Skin epidermis (tissue), 12 donors: ENCODE data around the gene CD93.

Source experiments
- H3K27ac ChIP-seq, 21 experiments: fragments of 200-600 bp; sonication (generic) in 11 of 21; one replicate each; pipeline ENCODE4 v1.5.0; 2020; ENCODE audit warnings: mild to moderate bottlenecking in 3 of 21, inconsistent platforms in 2 of 21, moderate library complexity in 2 of 21
- H3K4me3 ChIP-seq, 7 experiments: fragments of 200-600 bp; sonication (generic) in 2 of 7; one replicate each; pipeline ENCODE4 v1.5.0; 2020; ENCODE audit warnings: inconsistent platforms in 2 of 7, mild to moderate bottlenecking in 2 of 7, moderate library complexity in 1 of 7

CD93 gene

DNA sequence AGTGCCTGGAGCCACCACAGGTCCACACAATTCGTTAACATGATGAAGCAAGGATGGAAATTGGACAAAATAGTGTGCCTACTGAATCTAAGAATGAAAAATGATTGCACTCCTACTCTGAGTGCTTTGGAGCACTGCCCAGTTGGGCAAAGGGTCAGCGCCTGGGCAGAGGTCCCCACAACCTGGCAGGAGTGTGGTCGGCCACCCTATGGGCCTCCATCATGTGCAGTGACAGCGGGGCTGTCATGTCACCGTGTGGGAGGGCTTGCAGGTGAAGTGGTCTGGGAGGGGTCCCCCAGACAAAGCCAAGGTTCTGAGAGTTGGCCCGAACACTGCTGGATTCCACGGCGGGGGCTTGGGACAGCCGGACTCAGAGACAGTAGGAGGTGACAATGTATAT lies 36.2 kb upstream of the CD93 start:
- H3K4me3 ChIP-seq: no peak overlapping the region
- H3K27ac ChIP-seq: peak overlapping the region in 2 of 21 experiments; percentile 29 to 34

DNA sequence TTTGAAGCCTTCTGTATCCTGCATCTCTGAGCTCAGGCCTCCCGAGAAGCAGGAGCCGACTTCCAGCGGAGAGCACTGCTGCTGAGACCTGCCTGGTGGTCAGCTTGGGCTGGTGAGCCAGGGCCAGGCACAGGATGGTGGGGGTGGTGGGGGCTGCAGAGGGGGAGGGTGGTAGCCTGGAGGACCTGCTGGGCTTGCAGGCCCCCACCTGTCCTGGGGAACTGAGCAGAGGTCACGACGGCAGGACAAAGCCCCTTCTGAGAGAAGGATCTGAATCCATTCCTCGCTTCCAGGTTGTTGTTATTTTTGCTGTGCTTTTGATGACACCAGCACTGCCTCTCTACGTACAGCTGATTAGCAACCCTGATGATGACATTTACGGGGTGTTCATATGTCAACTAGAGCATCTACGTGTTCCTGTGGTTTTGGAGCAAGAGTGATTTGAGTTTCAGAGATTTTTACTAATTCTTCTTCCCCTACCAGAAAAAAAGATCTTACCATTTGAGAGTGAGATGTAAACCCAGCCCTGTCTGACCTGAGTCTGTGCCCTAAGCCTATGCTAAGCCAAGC lies 35.7 kb upstream of the CD93 start:
- no peak overlapping the region for H3K4me3 ChIP-seq
- peak overlapping the region in 2 of 21 experiments; percentile 29 to 34 for H3K27ac ChIP-seq

DNA sequence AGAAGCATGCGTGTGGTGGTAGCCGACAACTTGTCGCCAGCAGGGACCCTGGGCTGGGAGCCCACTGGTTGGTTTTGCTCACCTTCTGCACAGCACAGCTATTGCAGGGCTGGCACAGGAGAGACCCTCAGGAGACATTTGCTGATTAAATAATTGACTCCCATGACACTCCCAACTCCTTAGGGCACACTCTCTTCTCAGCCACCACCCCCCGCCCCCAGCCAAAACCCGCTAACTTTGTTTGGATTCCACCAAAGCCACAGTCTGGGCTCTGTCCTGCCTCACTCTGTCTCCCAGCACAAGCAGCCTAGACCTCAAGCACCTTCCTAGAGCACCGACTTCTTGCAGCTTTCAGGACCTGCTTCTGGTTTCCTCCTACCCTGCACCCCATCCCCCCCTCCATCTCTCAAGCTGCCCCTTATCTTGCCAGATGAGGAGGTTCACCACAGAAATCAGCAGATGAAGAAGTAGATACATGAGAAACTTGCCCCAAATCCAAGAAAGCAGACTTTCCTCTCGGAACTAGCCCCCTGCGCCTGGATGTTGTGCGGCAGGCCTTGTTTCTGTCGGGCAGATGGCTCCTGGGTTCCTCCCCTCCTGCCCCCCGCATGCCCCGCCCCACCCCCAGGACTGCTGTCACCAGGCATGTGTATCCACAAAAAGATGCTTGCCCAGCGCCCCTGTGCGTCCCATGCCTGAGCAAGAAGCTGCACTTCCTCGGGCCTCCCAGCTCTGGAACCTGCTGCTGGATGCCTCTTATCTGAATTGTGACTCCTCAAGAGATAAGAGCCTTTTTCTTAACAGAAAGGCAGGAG lies 35.0 kb upstream of the CD93 start:
- peak overlapping the region in 6 of 21 experiments; percentile 20 to 60 (median 39) for H3K27ac ChIP-seq
- H3K4me3 ChIP-seq: no peak overlapping the region

DNA sequence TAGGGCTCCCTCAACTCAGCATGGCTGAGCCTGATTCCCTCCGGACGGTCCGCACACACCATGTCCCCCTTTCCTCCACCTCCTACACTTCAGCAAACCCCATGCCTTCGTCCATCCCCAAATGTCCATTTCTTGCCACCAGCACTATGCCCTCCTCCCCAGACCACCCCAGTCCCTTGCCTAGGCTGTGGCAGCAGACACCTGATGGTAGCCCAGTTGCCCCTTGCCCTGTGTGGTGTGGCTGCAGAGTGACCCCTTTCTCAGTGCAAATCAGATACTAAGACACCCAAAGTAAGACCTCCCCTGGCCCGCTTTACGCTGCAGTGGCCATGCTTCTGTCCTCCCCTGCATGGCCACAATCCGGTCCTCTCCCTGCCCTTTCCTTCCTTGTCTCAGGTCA lies 34.1 kb upstream of the CD93 start:
- no peak overlapping the region for H3K4me3 ChIP-seq
- H3K27ac ChIP-seq: peak overlapping the region in 16 of 21 experiments; percentile 1 to 74 (median 52)

DNA sequence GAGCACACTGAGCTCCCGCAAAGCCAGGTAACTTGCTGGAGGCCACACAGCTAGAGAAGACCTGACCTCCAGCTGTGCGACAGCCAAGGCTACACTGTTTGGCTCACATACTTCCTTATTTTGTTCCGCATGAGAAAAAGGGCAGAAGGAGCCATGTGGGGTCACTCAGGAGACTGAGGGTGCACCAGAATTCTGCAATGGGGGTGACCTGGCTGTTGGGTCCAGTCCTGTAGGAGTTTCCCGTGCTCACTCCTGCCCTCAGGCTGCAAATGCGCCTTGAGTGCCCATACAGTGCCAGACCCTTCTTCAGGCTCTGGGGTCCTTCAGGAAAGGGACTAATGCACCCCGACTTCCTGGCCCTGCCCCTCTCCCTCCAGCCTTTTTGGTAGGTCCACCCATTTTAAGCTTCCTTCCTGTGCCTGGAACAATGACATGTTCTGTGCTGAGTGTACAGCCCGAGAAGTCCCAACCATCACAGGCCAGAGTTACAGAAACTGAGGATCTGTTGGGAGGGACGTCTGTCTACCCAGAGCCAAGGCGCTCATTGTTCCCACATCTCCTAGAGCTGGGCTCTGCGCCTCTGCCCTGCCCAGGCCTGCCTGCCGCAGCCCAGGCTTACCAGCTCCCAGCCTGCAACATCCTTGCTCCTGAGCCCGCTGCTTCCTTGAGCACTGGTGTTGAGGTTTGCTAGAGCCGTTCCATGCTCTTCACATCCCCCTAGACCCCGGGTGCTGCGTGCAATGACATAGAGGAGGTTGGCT lies 33.5 kb upstream of the CD93 start:
- Histone ChIP-seq H3K27ac (peak overlapping the region in 17 of 21 experiments; percentile 1 to 74 (median 53)), H3K4me3 (no peak overlapping the region)

DNA sequence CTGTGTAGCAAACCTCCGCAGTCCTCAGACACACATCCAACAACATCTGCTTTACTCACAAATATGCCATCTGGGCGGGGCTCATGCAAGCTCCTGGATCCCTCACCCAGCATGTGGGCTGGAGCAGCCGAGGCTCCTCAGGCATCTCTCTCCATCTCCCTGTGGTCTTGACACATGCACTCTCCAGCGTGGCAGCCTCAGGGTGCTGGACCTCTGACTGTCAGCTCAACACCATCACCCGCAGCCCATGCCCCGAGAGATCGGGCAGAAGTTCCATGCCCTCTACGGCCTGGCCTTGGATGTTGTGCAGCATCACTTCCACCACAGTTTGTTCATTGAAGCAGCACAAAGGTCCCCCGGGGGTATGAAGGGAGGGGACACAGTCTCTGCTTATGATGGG lies 32.6 kb upstream of the CD93 start:
- Histone ChIP-seq H3K27ac (peak overlapping the region in 6 of 21 experiments; percentile 6 to 80 (median 30)), H3K4me3 (no peak overlapping the region)

DNA sequence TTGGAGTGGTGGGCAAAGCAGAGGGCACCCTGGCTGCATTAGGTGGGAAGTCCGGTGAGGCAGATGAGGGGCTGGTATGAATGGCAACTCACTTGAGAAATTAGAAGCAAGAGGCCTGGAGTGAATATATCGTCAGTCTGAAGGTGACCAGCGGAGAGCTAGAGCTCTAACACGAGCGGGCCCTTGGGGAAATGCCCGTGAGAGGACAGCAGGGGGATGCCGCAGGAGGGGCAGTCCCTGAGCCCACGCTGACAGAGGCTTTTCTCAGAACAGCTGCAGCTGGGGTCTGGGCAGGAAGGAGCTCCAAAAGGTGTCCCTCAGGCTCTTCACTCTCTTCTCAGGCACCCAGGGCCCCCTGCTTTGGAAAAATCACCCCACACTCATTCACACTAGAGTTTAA lies 32.0 kb upstream of the CD93 start:
- no peak overlapping the region for H3K4me3 ChIP-seq

DNA sequence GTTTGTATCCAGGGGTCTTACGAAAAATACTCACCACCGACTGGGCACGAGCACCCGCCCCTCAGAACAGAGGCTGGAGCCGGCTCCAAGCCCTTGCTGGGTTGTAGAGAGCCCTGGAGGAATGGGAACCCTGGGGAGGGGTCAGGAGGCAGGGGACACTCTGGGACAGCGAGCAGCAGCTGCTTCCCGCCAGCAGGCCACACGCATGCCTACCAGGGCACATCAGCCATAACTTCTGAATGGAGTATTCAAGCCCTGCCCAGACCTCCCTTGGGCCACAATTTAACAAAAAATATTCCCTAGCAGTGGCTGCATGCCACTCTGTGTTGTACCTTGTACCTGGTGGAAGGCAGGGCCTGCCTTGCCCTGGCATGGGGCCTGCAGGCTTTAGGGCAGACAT lies 31.6 kb upstream of the CD93 start:
- no peak overlapping the region for H3K4me3 ChIP-seq
- peak overlapping the region in 9 of 21 experiments; percentile 11 to 80 (median 31) for H3K27ac ChIP-seq

More for the DNA sequence above, 32.0 kb upstream of the CD93 start:
- peak overlapping the region in 8 of 21 experiments; percentile 6 to 80 (median 19) for H3K27ac ChIP-seq

DNA sequence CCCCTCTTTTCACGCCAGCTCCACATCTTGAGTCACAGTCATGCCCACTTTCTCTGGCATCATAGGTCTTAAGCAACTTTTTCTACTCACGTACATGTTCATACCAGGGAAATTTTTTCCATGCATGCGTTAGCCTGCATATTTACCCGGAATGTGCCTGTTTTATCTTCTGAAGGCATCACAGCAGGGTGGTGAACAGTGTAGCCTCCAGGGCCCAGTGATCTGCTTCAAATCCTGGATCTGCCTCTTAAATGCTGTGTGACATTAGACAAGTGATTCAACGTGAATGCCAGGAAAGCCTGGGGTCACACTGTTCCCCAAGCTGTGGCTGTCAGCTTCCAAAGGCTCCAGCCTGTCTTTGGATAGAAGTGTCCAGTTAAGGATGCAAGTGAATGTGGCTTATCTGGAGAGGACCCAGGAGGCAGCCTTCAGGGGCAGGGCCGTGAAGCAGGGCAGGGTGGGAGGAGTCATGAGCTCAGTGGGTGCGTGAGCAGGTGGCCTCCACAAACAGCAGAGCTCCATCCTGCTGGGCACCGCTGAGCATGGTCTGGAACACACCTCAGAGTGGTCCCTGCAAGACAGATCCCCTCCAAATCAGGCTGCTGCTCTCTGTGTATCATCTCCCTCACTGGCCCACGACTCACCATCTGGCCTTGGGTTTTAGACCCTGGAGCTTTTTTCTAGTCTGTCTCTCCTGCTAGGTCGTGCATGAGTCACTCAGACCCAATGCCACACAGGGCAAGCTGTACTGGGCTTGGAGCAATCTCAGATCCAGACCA lies 30.4 kb upstream of the CD93 start:
- H3K4me3 ChIP-seq: no peak overlapping the region
- H3K27ac ChIP-seq: peak overlapping the region in 20 of 21 experiments; percentile 23 to 80 (median 54)

DNA sequence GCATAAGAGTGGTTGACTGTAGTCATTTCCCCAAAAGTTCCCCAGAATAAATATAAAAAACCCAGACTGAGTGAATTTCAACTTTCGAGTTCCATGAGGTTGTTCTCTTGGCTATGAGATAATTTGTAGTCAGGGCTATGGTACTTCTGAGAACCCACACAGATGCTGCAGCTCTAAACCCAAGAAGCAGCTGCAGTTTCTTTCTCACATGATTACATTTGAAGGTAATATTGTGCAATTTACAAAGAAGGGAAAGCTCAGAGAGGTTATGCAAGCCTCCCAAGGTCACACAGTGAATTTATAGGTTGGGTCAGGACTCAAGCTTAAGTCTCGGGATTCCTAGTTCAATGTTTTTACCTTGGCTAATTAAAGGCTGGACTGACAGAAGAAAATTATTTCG lies 29.7 kb upstream of the CD93 start:
- no peak overlapping the region for H3K4me3 ChIP-seq
- H3K27ac ChIP-seq: peak overlapping the region in 16 of 21 experiments; percentile 27 to 80 (median 57)

DNA sequence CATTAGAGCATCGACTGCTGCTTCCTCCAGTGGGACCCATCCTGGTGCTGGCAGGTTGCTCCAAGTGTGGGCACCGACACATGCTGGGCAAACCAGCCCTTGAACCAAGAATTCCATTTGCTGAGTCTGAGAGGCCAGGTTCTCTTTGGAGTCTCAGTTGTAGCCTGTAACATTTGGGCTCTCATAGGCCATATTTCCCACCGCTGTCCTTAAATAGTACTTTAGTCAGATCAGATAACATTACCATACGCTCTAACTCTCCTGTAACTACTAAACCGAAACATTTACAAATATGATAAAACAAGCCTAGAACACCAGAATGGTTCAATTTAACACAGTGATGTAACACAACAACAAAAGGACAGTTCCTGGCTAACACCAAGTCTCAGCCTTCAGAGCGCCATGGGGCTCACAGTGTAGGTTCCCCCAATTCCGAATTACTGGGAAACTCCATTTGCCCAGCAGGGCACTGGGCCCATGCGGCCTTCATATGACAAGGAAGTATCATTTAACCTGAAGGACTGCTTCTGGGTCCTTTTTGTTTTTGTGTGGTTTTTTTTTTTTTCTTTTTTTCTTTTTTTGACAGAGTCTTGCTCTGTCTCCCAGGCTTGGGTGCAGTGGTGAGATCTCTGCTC lies 28.4 kb upstream of the CD93 start:
- peak overlapping the region in 17 of 21 experiments; percentile 20 to 80 (median 52) for H3K27ac ChIP-seq
- no peak overlapping the region for H3K4me3 ChIP-seq

DNA sequence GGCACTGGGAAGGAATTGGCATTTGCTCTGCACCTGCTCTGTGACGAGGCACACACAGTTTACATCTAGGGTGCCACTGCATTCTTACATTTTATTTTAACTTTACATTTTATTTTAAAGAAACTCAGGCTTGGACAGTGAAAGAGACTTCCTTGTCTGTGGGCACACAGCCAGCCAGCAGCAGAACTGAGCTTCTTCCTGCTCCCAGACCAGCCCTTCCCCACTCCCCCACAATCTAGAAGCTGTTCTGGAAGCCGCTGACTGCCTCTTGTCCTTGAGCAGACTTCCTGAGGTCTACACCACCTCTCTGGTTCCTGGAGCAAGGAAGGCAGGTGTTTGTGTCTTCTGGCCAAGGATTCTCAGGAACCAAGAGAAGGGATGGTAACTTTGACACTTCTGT lies 27.9 kb upstream of the CD93 start:
- Histone ChIP-seq H3K27ac (peak overlapping the region in 16 of 21 experiments; percentile 1 to 80 (median 52)), H3K4me3 (no peak overlapping the region)

DNA sequence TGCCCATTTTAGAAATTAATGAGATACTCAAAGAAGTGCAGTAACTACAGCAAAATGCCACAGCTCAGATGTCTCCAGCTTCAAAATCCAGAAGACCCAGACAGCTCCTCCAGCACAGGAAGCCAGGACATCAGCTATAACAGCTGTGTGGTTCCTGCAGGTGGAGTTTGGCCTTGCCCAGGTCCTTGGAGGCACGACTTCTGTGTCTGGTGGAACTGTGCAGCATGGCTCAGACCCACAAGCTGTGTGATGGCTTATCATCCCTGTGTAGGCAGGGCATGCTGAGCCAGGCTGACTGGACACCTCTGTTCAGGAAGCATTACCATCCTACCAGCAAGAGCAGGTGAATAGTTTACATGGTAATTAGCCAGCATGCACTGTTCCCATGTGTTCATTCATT lies 26.5 kb upstream of the CD93 start:
- H3K27ac ChIP-seq: no peak overlapping the region
- no peak overlapping the region for H3K4me3 ChIP-seq

DNA sequence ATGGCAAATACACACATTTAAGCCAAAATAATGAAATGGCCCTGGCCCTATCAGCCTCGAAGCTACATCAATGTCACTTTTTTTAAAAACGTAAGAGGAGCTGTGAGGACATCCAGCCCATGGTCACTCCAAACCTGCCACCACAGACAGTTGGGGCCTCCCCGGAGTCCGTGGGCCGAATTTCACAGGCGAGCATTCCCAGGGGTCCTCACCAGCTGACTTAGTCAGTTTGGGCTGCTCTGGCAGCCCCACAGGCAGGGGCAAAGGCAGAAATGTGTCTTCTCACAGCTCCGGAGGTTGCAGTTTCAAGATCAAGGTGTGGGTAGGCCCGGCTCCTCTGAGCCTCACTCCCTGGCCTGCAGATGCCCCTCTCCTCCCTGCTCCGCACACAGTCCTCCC lies 25.8 kb upstream of the CD93 start:
- H3K4me3 ChIP-seq: no peak overlapping the region

DNA sequence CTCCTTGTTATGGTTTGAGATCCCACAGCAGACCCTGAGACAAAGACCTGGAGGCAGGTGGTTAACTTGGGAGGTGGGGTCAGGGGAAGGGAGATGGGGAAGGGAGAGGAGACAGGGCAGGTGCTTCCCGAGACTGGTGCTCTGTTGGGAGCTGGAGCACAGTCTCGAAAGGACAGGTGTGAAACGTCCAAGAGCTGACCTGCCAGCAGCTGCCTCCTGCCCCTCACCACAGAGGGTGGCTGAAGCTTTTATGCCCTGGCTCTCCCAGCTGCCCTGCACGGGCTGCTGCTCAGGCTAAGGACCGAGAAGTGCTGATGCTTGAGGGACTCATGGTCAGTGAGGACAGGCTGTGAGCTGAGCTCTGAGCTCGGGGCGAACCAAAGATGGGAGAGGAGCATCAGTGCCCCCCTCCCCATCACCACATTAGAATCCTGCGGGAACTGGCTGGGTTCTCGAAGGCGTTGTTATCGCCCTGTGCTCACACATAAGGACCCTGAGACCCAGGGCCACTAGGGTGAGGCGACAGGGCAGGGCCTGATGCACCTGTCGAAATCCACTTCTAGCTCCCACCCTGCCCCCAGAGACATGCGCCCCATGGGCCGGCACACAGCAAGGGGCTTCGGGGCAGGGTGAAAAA lies 25.3 kb upstream of the CD93 start:
- no peak overlapping the region for H3K27ac ChIP-seq

More for the DNA sequence above, 25.8 kb upstream of the CD93 start:
- no peak overlapping the region for H3K27ac ChIP-seq

DNA sequence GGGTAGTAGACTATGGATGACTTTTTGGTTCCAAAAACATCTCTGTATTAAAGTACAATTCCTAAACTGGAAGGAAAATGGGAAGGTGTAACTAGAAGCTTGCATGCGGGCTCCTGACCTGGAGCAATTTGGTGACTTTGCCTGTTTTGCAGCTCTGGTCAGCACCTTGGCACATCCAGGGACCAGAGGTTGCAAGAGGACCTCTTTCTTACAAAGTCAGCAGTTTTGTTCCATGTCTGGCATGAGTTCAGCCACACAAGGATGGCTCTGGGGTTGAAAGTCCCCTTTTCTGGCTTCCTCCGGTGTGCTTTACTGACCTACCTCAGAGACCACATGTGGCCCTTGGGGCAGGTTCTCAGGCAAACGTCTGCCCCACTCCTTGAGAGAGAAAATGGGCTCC lies 22.7 kb upstream of the CD93 start:
- Histone ChIP-seq H3K4me3 (no peak overlapping the region), H3K27ac (no peak overlapping the region)

More for the DNA sequence above, 25.3 kb upstream of the CD93 start:
- no peak overlapping the region for H3K4me3 ChIP-seq

DNA sequence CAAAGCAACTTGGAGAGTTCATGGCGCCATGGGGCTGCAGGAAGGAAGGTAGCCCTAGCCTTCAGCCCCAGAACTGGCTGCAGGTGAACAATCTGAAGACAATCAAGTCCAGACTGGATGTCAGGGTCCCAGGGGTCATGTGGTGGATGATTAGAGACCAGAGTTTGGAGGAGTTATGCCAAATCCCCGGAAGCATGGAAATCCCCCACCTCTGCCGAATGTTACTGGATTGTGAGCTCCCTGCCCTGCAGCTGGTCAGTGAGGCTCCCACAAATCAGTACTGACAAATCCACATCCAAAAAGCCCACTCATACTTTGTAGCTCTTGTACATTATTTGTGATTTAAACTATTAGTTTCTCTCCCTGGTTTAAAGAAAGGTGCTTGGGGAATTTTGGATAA lies 21.3 kb upstream of the CD93 start:
- peak overlapping the region in 9 of 21 experiments; percentile 12 to 74 (median 62) for H3K27ac ChIP-seq
- no peak overlapping the region for H3K4me3 ChIP-seq

DNA sequence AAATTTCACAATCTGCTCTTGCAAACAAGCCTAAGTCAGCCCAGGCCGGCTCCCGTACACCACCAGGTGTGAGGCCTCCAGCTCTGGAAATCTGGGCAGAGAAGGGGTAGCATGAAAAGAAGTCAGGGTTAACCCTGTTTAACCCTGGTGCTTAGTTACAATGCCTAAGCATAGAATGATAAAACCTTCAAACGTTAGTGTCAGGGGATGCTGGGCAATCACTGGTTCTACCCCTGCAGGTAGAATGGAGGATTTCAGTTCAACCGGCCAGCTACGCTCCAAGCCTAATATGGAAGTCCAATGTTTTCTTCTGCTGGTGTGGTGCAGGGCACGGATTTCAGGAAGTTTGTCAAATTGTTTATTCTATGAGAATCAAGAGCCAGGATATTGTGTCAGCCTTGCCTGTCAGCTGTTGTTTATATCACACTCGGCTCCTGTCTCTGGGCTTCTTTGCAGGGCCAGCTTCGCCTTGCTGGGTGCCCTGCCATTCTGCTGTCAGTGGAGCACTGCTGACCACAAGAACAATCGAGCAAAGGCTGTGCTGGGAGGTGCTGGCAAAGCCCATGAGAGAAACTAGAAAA lies 20.2 kb upstream of the CD93 start:
- peak overlapping the region in 13 of 21 experiments; percentile 14 to 74 (median 49) for H3K27ac ChIP-seq
- H3K4me3 ChIP-seq: no peak overlapping the region
